NCI-H748 treated with DMSO at 0.1 percent for 48 hours (cell line): ENCODE results near the gene POU4F1.

Experiments used
- DNase-seq: peaks from one replicate; lab custom pipeline; 2025; lab: John Stamatoyannopoulos, UW

The POU4F1 gene

DNA sequence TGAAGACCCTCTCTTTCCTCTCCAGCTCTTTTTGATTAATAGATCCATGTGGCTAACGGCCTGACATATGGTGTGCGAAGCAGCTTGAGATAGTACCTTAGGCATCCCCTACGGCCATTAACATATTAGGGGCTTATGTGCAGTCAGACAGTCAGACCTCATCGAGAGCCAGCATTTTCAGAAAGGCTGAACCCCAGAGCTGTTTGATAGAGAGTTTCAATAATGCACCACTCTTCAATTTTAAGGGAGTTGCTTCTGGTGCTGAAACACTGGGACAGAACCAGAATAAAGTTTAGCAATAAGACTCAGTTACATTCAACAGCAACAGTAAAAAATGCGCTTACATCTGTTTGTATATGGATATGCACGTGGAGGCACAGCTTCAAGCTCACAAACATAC lies 10.8 kb downstream of the POU4F1 start:
- no peak for DNase-seq

DNA sequence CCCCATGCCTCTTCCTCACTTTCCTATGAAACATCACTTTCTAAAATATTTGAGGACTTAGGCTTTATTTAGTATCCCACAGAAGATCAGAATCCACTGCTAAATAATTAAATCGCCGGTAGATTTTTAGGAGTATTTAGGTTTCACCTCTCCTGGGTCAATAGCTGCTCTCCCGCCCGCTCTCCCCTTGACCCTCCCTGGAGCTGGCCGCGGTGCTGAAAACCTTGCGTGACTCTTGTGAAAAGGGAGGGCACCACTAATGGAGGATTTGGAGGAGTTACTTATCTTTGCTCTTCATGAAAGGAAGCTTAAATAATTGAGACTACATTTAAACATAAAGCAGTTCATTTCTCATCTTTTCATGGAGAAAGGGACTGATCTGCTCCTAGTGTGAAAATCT lies 14.1 kb downstream of the POU4F1 start:
- DNase-seq = no peak

DNA sequence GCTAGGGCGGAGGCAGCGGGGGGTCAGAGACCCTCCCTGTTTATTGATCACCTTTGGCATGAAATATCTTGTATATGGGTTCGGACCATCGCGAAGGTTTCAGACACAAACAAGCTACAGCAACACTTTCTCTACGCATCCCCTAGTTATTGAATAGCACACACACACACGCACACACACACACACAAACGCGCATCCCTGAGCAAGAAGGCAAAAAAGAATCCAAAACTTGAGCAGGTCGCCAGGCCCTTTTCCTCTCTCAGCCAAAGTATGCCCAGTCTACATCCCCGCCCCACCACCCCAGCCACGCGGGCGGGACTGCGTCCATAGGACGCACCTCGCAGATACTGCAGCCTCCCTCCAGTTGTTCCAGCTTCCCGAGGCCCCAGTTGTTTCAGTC lies 16.0 kb downstream of the POU4F1 start:
- no peak for DNase-seq

DNA sequence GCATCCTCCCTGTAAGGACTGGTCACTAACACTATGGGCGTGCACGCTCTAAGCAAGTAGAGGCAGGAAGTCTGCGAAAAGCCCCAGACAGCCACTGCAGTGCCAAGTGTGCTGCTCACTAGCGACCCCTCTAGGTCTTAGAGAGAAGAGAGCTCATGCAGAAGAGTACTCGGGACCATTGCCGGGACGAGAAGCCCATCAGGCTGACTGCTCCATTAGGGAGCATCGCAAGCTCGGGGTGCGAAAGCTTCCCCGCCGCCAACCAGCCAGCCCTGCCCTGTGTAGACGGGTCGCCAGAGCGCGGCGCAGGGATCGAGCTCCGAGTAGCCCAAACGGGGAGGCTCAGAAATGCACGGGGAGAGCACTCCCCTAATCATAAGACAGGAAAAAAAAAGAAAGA lies 16.6 kb downstream of the POU4F1 start:
- DNase-seq = no peak

DNA sequence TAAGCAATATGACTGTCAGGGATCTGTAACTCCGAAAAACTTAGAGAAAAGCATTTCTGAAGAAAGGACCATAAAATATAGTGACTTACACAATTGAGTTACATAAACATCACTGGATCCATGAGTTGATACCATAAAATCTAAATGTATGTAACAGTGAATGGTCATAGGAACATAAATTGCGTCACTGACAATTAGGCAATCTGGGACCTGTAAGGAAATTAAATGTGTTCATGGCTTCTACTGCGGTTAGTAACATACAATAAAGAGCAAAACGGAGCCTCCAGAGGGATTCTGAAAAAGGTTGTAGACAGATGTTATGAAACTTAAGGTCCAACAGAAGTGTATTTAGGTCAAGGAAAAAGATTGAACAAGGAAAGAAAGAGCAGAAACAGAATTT lies 27.1 kb downstream of the POU4F1 start:
- DNase-seq = no peak

DNA sequence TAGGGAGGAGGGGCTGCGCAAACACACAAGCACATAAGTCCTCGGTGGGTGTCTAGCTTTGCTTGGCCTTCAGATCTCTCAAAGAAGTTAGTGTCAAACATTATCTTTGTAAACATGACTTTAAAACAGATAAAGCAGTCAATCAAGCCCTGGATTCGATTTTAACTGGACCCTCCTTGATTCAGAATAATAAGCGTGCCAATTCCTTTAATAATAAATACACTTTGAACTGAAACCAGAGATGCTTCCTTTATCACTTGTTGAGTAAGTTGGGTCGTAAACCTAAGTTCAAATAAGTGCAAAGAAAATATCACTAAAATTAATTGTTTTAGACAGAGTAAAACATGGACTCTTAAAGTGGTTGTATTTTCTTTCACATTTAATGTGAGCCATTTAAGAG lies 30.9 kb downstream of the POU4F1 start:
- no peak for DNase-seq

DNA sequence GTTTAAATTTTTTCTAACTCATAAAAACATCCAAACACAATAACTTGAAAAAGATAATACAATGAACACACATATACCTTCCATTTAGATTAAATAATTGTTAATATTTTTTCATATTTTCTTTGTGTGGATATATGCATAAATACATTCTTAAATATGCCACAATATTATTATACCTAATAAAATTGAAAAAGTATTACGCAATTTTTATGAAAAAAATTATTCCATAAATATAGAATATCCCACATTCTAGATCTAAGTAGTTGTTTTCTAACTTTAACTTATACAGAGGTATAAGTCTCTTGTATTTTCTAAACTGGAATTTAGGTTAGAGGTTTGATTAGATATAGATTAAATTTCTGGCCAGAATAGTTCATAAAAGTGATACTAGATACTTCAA lies 34.3 kb downstream of the POU4F1 start:
- no peak for DNase-seq

DNA sequence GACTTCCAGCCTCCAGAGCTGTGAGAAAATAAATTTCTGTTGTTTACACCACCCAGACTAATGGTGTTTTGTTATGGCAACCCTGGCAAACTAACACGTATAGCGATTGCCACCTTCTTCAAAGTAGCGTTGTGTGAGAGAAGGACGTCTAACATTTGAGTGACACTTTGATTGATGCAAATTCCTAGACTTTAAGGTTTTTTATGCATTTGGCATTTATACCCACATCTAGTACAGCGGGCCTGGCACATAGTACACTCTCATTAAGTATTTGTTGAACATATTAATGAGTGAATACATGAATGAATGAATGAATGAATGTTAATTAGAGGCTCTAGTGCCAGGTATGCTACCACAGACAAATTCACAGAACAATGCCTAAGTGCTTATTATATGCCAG lies 36.7 kb downstream of the POU4F1 start:
- DNase-seq = no peak

DNA sequence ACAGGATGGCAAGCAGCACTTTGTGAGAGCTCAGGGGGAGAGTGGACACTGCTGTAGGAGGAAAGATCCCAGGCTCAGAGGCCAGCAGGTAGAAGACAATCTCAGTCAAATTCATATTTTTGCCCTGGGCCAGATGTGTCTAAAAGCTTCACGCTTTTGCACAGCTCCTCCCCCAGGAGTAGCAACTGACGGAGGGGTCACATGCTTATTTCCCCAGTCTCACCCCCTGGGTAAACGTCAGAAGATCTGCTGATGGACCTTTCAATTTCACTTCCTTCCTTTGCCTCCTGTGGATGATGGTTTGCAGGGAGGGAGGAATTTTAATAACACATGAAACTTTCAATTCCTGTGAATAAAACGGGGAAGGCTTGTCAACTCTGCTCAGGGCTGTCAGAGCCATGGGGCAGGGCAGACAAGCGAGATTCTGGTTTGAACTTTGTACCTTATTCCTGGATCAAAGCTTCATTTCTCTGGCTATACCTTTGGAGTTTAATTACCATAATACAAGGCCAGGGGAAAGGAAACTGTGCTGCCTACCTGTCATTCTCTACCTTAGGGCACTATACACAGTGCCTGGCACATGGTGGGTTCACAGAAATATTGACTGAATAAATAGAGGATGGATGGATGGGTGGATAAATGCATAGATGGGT lies 41.0 kb downstream of the POU4F1 start:
- no peak for DNase-seq
